GM12864 (cell line): ENCODE data around the gene MT1E.

Experiments
- DNase-seq: peaks from one replicate; pipeline ENCODE4 v3.0.0-alpha.2; 2011; ENCODE audit warnings: low read depth
- H3K4me3 ChIP-seq: 2 replicates; pipeline ENCODE4 v1.5.1; 2011; ENCODE audit warnings: mild to moderate bottlenecking, low read depth, low read length, control low read depth
- TF ChIP-seq, protein P1 (sequence below): IDR thresholded peaks from 2 replicates; pipeline ENCODE4 v1.5.1; 2011; ENCODE audit warnings: low read depth, mild to moderate bottlenecking, moderate library complexity, low read length, control low read depth, inconsistent platforms; ENCODE audit errors: missing control alignments

MT1E gene

DNA sequence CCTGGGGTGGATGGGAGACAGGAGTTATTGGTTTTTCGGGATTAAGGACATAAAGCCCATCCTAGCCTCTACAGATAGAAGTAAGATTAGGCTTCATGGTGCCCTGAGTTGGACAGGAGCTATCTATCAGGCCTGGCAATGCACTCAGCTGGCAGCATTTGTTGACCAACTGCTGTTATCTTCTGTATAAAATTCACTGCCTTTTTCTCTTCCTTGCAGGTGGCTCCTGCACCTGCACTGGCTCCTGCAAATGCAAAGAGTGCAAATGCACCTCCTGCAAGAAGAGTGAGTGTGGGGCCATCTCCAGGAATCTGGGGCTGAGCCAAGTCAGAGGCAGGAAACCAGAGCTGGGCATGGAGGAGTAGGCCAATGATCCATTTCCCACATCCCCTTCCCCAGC, 13.5 kb downstream of the MT1E start:
- no peak overlapping the region for H3K4me3 ChIP-seq
- TF ChIP-seq, protein P1, sequence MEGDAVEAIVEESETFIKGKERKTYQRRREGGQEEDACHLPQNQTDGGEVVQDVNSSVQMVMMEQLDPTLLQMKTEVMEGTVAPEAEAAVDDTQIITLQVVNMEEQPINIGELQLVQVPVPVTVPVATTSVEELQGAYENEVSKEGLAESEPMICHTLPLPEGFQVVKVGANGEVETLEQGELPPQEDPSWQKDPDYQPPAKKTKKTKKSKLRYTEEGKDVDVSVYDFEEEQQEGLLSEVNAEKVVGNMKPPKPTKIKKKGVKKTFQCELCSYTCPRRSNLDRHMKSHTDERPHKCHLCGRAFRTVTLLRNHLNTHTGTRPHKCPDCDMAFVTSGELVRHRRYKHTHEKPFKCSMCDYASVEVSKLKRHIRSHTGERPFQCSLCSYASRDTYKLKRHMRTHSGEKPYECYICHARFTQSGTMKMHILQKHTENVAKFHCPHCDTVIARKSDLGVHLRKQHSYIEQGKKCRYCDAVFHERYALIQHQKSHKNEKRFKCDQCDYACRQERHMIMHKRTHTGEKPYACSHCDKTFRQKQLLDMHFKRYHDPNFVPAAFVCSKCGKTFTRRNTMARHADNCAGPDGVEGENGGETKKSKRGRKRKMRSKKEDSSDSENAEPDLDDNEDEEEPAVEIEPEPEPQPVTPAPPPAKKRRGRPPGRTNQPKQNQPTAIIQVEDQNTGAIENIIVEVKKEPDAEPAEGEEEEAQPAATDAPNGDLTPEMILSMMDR, result no peak
- no peak for DNase-seq

DNA sequence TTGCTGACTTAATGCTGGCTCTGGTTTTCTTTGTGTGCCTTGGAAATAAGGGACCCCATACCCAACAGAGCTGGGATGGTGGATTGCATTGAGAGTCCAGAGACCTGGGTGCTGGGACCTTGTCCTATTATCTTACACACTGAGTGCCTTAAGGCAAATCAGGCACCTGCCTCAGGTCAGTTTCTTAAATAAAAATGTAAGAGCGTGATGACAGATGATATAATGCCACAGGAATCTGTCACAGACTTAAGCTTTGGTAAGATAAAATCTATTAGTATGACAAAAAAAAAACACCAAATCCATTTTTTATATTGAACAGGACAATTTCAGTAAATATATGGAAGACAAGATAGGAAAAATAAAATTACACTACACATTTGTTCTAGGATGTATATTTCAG, 14.5 kb downstream of the MT1E start:
- TF ChIP-seq, protein P1, result no peak
- H3K4me3 ChIP-seq, result no peak overlapping the region
- no peak for DNase-seq

GRCh38 chr16:56641166-56641565, 15.6 kb downstream of the MT1E start:
- DNase-seq, result no peak
- H3K4me3 ChIP-seq, result no peak overlapping the region
- TF ChIP-seq, protein P1, result no peak

- DNase-seq, result no peak
- no peak overlapping the region; the same call in 1 of the 2 replicates for H3K4me3 ChIP-seq
- TF ChIP-seq, protein P1, result peak; percentile 15
Measured at GRCh38 chr16:56643080-56643778, 17.6 kb downstream of the MT1E start.

GRCh38 chr16:56643833-56644232, 18.3 kb downstream of the MT1E start:
- H3K4me3 ChIP-seq, result no peak overlapping the region

GRCh38 chr16:56645311-56645710, 19.7 kb downstream of the MT1E start:
- DNase-seq, result no peak
- TF ChIP-seq, protein P1, result no peak

More at GRCh38 chr16:56643833-56644232, 18.3 kb downstream of the MT1E start:
- DNase-seq, result no peak
- TF ChIP-seq, protein P1, result no peak

DNA sequence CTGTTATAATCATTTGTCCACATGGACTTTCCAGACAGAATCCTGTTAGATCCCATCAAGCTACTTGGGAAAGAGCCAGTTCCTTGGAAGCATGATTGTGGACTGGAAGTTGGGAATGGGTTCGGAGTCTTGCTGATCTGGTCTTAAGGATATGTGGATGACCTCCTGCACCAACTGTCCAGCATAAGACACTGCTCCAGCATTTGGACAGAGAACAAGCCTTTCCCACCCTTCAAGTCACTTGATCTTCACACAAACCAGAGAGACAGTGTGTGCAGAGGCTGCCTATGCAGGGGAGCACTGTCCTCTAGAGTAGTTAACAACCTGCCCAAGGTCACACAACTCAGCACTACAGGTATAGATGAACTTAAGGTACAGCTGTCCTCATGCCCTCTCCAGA, 20.3 kb downstream of the MT1E start:
- no peak for DNase-seq
- no peak overlapping the region for H3K4me3 ChIP-seq
- TF ChIP-seq, protein P1, result no peak

More at GRCh38 chr16:56645311-56645710, 19.7 kb downstream of the MT1E start:
- no peak overlapping the region for H3K4me3 ChIP-seq
